ENCODE results near the gene LCN1.
"Not testable (repeated sequence)": the region's sequence is repeated elsewhere in the genome, so short reads cannot be mapped to it uniquely, and the experiment has no call there.

The LCN1 gene

GRCh38 chr9:135522137-135522877, 1.1 kb downstream of the LCN1 start:
- no peak for DNase-seq (ENCODE audit: extremely low read depth in 1 of 2, low read depth in 1 of 2)

GRCh38 chr9:135522931-135523330, 1.7 kb downstream of the LCN1 start:
- DNase-seq (ENCODE audit: extremely low read depth in 1 of 2, low read depth in 1 of 2) = no peak

GRCh38 chr9:135523521-135524129, 2.4 kb downstream of the LCN1 start:
- DNase-seq (ENCODE audit: extremely low read depth in 1 of 2, low read depth in 1 of 2) = no peak

- no peak for DNase-seq (ENCODE audit: extremely low read depth in 1 of 2, low read depth in 1 of 2)
Measured at GRCh38 chr9:135524130-135524861, 3.1 kb downstream of the LCN1 start.

GRCh38 chr9:135525241-135526088, 4.2 kb downstream of the LCN1 start:
- no peak for DNase-seq (ENCODE audit: extremely low read depth in 1 of 2, low read depth in 1 of 2)

GRCh38 chr9:135526089-135526729, 5.0 kb downstream of the LCN1 start:
- DNase-seq (ENCODE audit: extremely low read depth in 1 of 2, low read depth in 1 of 2) = no peak

GRCh38 chr9:135526730-135527571, 5.7 kb downstream of the LCN1 start:
- DNase-seq (ENCODE audit: extremely low read depth in 1 of 2, low read depth in 1 of 2) = no peak

GRCh38 chr9:135528842-135529435, 7.7 kb downstream of the LCN1 start:
- DNase-seq (ENCODE audit: extremely low read depth in 1 of 2, low read depth in 1 of 2) = not testable (repeated sequence)

- no peak for DNase-seq (ENCODE audit: extremely low read depth in 1 of 2, low read depth in 1 of 2)
Measured at GRCh38 chr9:135530146-135530545, 8.9 kb downstream of the LCN1 start.

GRCh38 chr9:135531096-135531495, 9.9 kb downstream of the LCN1 start:
- no peak for DNase-seq (ENCODE audit: extremely low read depth in 1 of 2, low read depth in 1 of 2)

GRCh38 chr9:135533113-135533512, 11.9 kb downstream of the LCN1 start:
- no peak for DNase-seq (ENCODE audit: extremely low read depth in 1 of 2, low read depth in 1 of 2)

GRCh38 chr9:135533674-135534073, 12.4 kb downstream of the LCN1 start:
- no peak for DNase-seq (ENCODE audit: extremely low read depth in 1 of 2, low read depth in 1 of 2)

- not testable (repeated sequence) for DNase-seq (ENCODE audit: extremely low read depth in 1 of 2, low read depth in 1 of 2)
Measured at GRCh38 chr9:135534192-135534711, 13.0 kb downstream of the LCN1 start.

GRCh38 chr9:135534826-135535225, 13.6 kb downstream of the LCN1 start:
- DNase-seq (ENCODE audit: extremely low read depth in 1 of 2, low read depth in 1 of 2) = not testable (repeated sequence)

GRCh38 chr9:135535631-135536030, 14.4 kb downstream of the LCN1 start:
- not testable (repeated sequence) for DNase-seq (ENCODE audit: extremely low read depth in 1 of 2, low read depth in 1 of 2)

- DNase-seq (ENCODE audit: extremely low read depth in 1 of 2, low read depth in 1 of 2) = no peak
Measured at GRCh38 chr9:135536216-135536615, 15.0 kb downstream of the LCN1 start.

- DNase-seq (ENCODE audit: extremely low read depth in 1 of 2, low read depth in 1 of 2) = not testable (repeated sequence)
Measured at GRCh38 chr9:135543262-135543894, 22.1 kb downstream of the LCN1 start.

- DNase-seq (ENCODE audit: extremely low read depth in 1 of 2, low read depth in 1 of 2) = no peak
Measured at GRCh38 chr9:135544981-135545635, 23.9 kb downstream of the LCN1 start.

Measured in activated CD8-positive, alpha-beta memory T cell treated with anti-CD3 and anti-CD28 coated beads for 1 hour (primary cell).